GM12892 (cell line): ENCODE results near the gene ADGRD1.

Source experiments
- DNase-seq: peaks from one replicate; pipeline ENCODE4 v3.0.0; 2011; ENCODE audit not compliant: insufficient read length
- FAIRE-seq: peaks from 2 replicates; lab custom pipeline; 2011; peaks lifted over from hg19 to GRCh38; lab: Jason Lieb, UNC
- POLR2A ChIP-seq: IDR thresholded peaks from 2 replicates; pipeline ENCODE4 v1.6.1; 2011; ENCODE audit warnings: low read depth, low read length, control low read depth
- POLR2AphosphoS5 ChIP-seq: IDR thresholded peaks from 2 replicates; pipeline ENCODE4 v1.6.1; 2011; ENCODE audit warnings: low read depth, low read length, control low read depth
- TAF1 ChIP-seq: IDR thresholded peaks from 2 replicates; pipeline ENCODE4 v1.6.1; 2011; ENCODE audit warnings: low read depth, mild to moderate bottlenecking, control low read depth, low read length, borderline replicate concordance

Gene ADGRD1

DNA sequence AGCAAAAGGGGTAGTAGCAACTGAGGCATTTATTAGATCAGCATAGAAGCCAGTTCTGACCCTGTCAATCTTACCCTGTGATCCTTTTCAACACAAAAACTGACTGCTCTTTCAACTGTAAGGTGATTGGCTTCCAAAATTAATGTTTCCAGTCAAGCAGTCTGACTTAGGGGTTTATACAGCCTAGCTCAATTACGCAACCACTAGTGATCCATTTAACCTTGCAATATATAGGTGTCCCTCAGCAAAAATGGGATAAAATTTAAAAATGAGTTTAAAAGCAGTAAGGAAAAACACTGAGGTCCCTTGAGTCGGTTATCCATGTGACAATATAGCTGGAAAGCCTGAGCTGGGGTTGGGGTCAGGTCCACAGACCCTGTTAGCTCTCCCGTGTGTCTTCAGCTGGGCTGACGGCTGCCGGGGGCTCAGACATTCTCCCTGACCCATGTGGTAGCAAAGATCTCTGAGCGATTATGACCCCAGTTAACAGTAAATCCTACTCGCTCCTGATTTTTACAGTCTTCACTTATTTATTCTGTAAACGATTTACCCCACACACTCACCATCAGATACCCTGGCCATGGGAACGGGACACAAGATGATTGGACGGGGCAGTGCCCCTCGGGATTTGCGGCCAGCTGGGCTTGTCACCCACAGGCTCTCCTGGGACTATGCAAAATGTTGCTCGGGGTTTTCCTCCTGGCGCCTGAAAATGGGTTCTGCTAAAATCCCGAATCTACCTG, 16.6 kb downstream of the ADGRD1 start:
- TF ChIP-seq POLR2A (no peak), POLR2AphosphoS5 (no peak), TAF1 (no peak)
- DNase-seq (no peak), FAIRE-seq (no peak)

DNA sequence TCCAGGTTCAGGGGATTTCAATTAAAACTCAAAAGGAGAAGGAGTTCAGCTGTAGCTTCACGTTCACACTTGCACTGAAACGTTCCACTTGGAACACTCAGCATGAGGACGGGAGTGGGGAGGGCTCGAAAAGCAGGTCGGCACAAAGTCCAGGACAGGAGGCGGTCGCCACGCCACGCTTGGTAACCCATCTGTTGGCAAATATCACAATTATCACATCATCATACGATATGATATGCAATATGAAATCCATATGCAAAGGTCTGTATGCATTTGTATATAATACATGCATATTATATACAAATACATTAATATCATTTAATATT, 17.2 kb downstream of the ADGRD1 start:
- TF ChIP-seq POLR2A (no peak), POLR2AphosphoS5 (no peak), TAF1 (no peak)
- FAIRE-seq (no peak), DNase-seq (no peak)

DNA sequence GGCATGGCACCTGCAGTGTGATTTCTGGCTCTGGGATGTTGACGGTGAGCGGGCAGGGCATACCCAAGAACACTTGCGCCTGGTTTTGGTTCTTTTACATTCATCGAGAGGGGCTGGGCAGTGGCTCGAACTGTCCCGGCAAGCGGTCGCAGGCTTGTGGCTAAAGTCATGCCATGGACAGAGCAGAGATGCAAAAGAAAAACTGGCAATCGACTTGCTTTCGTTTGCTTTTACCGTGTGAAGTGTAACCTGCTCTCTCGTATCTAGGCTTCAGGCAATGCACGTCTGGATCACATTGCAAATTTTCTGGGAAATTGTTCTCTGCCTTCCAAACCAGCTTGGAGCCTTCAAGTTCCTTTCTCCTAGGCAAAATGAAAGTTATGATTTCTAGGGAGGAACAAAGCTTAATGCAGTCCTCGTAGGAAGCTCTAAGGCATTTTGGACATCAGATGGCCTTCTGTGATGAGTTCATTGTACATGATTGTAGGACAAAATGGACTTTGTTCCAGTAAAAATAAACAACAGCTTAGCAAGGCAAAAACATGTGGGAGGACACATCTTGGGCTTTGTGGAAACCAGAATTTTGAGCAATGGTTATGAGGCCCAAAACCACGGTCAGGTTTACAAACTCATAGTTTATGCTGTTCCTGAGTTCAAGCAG, 18.3 kb downstream of the ADGRD1 start:
- DNase-seq (no peak), FAIRE-seq (no peak)
- TF ChIP-seq TAF1: no peak
- no peak for TF ChIP-seq POLR2A
- TF ChIP-seq POLR2AphosphoS5: no peak

DNA sequence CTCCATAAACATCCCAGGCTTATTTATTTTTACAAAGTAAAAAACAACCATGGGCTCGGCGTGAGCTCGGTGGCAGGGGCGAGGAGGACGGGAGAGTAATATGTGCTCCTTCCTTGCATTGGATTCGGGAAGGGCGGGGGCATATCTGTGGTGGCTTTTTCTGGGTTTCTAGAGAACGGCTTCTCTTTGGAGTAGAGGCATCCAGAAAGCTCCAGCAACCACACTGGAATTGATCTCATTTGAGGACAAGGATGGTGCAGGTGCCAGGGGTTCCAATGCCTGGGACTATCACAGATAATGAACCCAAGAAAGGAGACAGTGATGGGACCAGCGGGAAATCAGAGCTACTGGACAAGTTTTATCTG, 18.9 kb downstream of the ADGRD1 start:
- no peak for FAIRE-seq

DNA sequence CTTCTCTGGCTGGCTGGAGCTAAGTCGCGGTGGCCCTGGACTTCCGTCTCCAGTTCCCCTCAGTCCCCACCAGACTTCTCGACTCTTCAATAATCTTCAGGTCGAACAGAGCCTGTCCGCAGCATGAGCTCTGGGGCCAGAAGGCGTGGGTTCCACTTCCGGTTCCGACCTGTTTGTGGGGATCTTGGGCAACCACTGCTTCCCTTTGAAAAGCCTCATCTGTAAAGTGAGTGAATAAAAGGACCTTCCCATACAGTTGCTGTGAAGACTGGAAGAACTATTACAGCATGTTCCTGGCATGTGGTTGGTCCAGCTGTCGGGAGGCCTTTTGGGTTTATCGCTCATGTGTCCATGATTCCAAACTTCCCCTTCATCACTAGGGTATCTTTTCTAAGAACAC, 19.4 kb downstream of the ADGRD1 start:
- no peak for DNase-seq

More for the DNA sequence above, 18.9 kb downstream of the ADGRD1 start:
- TF ChIP-seq POLR2AphosphoS5: no peak
- TF ChIP-seq POLR2A: no peak
- TF ChIP-seq TAF1: no peak
- no peak for DNase-seq

DNA sequence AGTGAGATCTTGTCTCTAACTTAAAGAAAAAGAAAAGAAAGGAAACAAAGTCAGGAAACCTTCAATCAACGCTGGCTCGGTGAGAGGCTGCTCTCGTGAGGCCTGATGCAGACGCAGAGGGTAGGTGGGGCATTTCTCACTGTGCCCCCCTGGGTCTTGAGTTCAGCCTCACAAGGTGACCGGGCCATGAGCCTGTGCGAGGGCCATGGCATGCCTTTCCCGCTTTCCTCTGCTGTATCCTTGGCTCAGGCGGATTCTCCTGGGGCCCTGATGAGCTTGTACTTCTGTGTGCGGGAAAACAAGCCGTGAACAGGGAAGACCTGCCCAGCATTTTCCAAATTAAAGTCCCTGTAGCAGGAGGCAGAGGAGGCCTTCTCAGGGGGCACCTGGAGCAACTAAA, 20.2 kb downstream of the ADGRD1 start:
- no peak for TF ChIP-seq TAF1
- TF ChIP-seq POLR2AphosphoS5: no peak
- TF ChIP-seq POLR2A: no peak
- no peak for DNase-seq
- no peak for FAIRE-seq

More for the DNA sequence above, 19.4 kb downstream of the ADGRD1 start:
- no peak for TF ChIP-seq TAF1
- TF ChIP-seq POLR2AphosphoS5: no peak
- no peak for FAIRE-seq

DNA sequence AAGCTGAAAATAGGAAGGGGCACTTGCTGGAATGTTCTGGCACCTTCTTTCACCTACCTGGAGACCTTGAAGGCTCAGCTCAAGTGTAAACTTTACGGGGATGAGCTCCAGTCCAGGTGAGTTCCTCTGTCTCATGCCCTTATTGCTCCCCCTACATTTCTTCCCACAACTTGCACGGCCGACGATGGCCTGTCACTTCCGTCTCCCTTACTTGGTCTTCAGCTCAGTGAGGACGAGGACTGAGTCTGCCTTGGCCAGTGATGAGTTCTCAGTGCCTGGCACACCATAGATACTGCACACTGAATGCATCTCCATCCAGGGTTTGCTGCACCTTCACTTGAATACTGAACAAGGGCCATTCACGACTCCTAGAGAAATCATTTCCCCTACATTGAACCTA, 21.4 kb downstream of the ADGRD1 start:
- DNase-seq: no peak
- no peak for TF ChIP-seq POLR2A
- no peak for TF ChIP-seq POLR2AphosphoS5
- TF ChIP-seq TAF1: no peak
- peak; percentile 14 for FAIRE-seq

DNA sequence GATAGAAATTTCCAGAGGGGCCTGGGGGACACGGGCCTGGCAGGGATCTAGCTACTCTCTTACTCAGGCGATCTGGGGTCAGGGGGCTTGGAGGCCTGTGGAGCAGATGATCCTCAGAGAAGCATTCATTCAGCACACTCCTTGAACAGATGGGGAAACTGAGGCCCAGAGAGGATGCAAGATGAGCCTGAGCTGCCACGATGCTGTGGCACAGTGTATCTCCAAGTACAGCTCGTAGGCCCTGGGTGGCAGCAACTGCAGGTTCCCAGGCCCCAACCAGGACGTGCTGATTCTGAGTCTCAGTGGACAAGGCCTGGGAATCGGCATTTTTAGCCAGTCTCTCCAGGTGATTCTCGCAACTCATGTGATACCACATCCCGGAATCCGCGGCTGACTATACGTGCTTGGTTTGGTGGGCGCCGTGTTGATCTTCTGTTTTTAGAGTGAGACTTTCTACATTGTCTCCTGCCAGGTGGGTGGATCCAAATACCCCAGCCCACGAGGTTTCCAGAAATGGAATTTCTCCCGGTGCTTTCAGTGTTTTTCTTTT, 22.5 kb downstream of the ADGRD1 start:
- no peak for TF ChIP-seq POLR2AphosphoS5
- TF ChIP-seq POLR2A: no peak
- TF ChIP-seq TAF1: no peak
- no peak for FAIRE-seq
- no peak for DNase-seq

DNA sequence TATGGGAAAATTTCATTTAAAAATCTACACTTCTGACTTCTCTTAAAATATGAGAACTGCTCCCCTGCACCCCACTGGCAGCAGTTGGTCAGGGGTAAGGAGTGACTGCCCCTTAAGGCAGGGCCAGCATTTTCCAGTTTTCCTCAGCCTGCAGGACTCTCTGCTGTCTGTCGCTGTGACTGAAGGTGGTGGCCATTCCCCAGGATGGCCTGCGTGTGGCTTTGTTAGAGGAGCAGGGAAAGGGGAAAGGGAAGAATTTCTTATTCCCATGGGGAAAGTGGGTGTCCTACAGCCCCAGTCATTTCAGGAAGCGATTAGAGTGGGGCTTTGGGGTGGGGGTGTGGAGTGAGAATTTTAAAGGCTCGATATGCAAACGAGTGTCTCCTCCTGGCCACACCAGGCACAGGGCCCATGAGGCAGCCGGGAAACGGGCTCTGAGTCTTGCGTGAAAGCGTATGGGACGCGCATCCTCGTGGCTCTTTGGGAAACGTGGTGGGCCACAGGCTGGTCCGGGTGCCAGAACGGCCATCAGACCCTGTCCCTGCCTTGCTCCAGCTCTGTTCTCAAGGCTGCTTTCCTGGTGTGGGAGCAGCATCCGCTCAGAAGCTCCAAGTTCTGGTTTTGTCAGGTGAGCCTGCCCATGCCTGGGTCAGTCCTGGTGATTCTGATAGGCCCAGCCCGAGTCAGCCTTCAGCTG, 23.5 kb downstream of the ADGRD1 start:
- FAIRE-seq (no peak), DNase-seq (no peak)
- TF ChIP-seq POLR2AphosphoS5: no peak

DNA sequence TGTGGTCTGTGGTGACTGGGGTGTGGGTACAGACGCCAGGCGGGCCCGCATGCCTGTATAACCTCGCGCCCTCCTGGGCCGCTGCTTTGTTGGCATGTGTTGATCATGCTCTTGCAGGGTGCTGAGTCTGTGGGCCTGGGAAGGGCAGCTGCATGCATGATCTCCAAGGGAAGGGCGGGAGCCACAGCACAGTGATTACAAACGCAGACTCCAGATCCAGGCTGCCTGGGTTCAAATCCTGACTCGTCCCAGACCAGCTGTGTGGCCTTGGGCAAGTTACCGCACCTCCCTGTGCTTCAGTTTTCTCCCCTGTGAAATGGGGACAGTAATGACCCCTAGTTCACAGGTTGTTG, 24.0 kb downstream of the ADGRD1 start:
- no peak for TF ChIP-seq TAF1
- DNase-seq (no peak), FAIRE-seq (no peak)

DNA sequence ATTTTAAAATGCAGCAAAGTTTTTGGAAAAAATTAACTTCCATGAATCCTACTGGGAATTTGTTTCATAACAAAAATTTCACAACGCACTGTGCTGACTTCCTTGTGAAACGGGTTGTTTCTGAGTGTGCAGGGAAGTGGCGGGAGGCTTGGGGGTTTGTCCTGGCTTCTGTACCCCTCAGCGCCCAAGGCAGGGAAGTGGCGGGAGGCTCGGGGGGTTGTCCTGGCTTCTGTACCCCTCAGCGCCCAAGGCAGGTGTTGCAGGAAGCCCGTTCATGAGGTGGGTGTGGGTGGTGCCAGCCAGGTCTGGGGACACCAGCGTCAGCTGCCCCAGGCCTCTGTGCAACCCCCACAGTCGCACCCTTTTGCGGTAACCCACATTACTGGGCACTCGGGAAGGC, 25.1 kb downstream of the ADGRD1 start:
- FAIRE-seq: no peak
- DNase-seq: no peak

DNA sequence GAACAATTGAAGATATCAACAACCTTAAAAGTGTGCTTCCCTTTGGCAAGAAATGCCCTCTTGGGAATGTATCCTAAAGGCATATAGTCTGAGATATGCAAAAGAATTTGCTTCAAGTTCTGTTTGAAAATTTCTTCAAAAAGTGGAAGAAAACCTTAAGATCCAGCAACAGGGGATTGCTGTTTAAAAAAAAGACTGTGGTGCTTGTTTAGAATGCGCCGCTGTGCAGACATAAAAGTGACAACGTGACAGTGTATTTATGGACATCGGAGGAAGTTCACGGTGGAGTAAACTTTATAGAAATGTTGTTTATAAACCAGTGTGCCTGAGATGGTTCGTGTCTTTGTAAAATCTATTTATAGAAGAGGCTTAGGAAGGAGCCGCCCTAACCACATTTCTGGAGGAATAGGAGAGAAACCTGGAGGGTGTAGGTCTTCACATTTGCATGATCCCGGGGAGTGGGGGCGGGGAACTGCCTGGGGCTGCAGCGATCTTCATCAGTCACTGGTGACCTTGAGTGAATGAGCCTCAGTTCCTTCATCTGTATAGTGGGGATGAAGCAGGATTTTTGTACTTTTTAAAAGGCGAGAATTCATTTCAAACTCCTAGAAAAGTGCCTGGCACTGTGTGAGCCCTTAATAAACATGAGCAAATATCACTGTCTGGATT, 27.5 kb downstream of the ADGRD1 start:
- TF ChIP-seq POLR2AphosphoS5 (no peak), POLR2A (no peak)
- no peak for FAIRE-seq
- DNase-seq: no peak

More for the DNA sequence above, 25.1 kb downstream of the ADGRD1 start:
- TF ChIP-seq TAF1 (no peak), POLR2AphosphoS5 (no peak), POLR2A (no peak)
